CD14-positive monocyte (primary cell): Measurements from ENCODE around the gene MAP3K9. TPM values are rescaled to one million over a fixed set of nuclear protein-coding genes. Genes with fewer than 3 reads are reported as not detected.

Source experiments
- DNase-seq, 3 donors: peaks; one replicate each; pipeline ENCODE4 v3.0.0-alpha.2; 2011 to 2022
- H2AFZ ChIP-seq: 2 replicates; pipeline ENCODE4 v1.6.0; 2012; ENCODE audit warnings: mild to moderate bottlenecking, low read depth, low read length, inconsistent platforms; ENCODE audit not compliant: insufficient read depth, poor library complexity, severe bottlenecking
- H3K27ac ChIP-seq, 2 donors: 1 replicate in 1 of 2; 2 replicates in 1 of 2; pipeline ENCODE4 v1.5.1; 2012 to 2013; ENCODE audit warnings: low read length in 2 of 2, control low read depth in 1 of 2, inconsistent platforms in 1 of 2, low read depth in 1 of 2, mild to moderate bottlenecking in 1 of 2
- H3K27me3 ChIP-seq, 2 donors: one replicate each; pipeline versions ENCODE4 v1.6.0 to v1.6.1; 2011 to 2013; ENCODE audit warnings: low read length in 2 of 2; ENCODE audit not compliant: control insufficient read depth in 2 of 2, insufficient read depth in 2 of 2
- H3K36me3 ChIP-seq, 2 donors: replicated peaks in 1 of 2; 1 replicate in 1 of 2; 2 replicates in 1 of 2; pipeline versions ENCODE4 v1.5.1 to v1.6.1; 2012 to 2013; ENCODE audit warnings: low read length in 2 of 2, control low read depth in 1 of 2, inconsistent platforms in 1 of 2, mild to moderate bottlenecking in 1 of 2; ENCODE audit not compliant: insufficient read depth in 2 of 2, control insufficient read depth in 1 of 2
- H3K4me1 ChIP-seq, 2 donors: 1 replicate in 1 of 2; 2 replicates in 1 of 2; pipeline versions ENCODE4 v1.5.1 to v1.6.1; 2012 to 2013; ENCODE audit warnings: low read length in 2 of 2, control low read depth in 1 of 2, inconsistent platforms in 1 of 2, mild to moderate bottlenecking in 1 of 2, moderate library complexity in 1 of 2; ENCODE audit not compliant: insufficient read depth in 2 of 2, control insufficient read depth in 1 of 2
- H3K4me2 ChIP-seq: replicated peaks from 2 replicates; pipeline ENCODE3; 2012; ENCODE audit warnings: low read length, moderate library complexity, mild to moderate bottlenecking; ENCODE audit not compliant: poor library complexity, severe bottlenecking; ENCODE audit errors: extremely low read depth
- H3K4me3 ChIP-seq, 3 experiments: fragments of 200-600 bp in 1 of 3; sonication (generic) in 1 of 3; replicated peaks in 1 of 3; 1 replicate in 2 of 3; 2 replicates in 1 of 3; pipeline ENCODE4 v1.5.1; 2011 to 2013; ENCODE audit warnings: low read length in 3 of 3, mild to moderate bottlenecking in 3 of 3, control low read depth in 2 of 3, low read depth in 2 of 3, inconsistent platforms in 1 of 3, moderate library complexity in 1 of 3
- H3K79me2 ChIP-seq: 2 replicates; pipeline ENCODE4 v1.6.0; 2012; ENCODE audit warnings: mild to moderate bottlenecking, control low read depth, inconsistent platforms, low read length, moderate library complexity; ENCODE audit not compliant: insufficient read depth
- H3K9ac ChIP-seq: 2 replicates; pipeline ENCODE4 v1.6.0; 2017; ENCODE audit warnings: low read length, mild to moderate bottlenecking; ENCODE audit not compliant: insufficient read depth, poor library complexity, severe bottlenecking
- H3K9me3 ChIP-seq, 2 donors: replicated peaks in 1 of 2; 1 replicate in 1 of 2; 2 replicates in 1 of 2; pipeline versions ENCODE4 v1.5.1 to v1.6.1; 2012 to 2013; ENCODE audit warnings: low read length in 2 of 2, control low read depth in 1 of 2; ENCODE audit not compliant: control insufficient read depth in 1 of 2, insufficient read depth in 1 of 2
- H4K20me1 ChIP-seq: 2 replicates; pipeline ENCODE4 v1.6.0; 2012; ENCODE audit warnings: mild to moderate bottlenecking, low read length, control low read depth, moderate library complexity; ENCODE audit not compliant: insufficient read depth
- H3K27ac Mint-ChIP-seq, 7 donors: one replicate each; pipeline ENCODE4 v1.8.0; 2020; ENCODE audit warnings: mild to moderate bottlenecking in 7 of 7, mixed read lengths in 7 of 7, moderate library complexity in 6 of 7, inconsistent platforms in 2 of 7
- H3K27me3 Mint-ChIP-seq, 3 donors: one replicate each; pipeline ENCODE4 v1.8.0; 2021 to 2022; ENCODE audit warnings: low read depth in 3 of 3, mild to moderate bottlenecking in 3 of 3, mixed read lengths in 3 of 3, moderate library complexity in 3 of 3, inconsistent platforms in 1 of 3
- H3K36me3 Mint-ChIP-seq, 2 donors: one replicate each; pipeline ENCODE4 v1.8.0; 2020; ENCODE audit warnings: mixed read lengths in 2 of 2, inconsistent platforms in 1 of 2, mild to moderate bottlenecking in 1 of 2
- H3K4me1 Mint-ChIP-seq: one replicate; pipeline ENCODE4 v1.8.0; 2020; ENCODE audit warnings: mild to moderate bottlenecking, mixed read lengths
- H3K4me3 Mint-ChIP-seq, 2 donors: one replicate each; pipeline ENCODE4 v1.8.0; 2020; ENCODE audit warnings: mild to moderate bottlenecking in 2 of 2, mixed read lengths in 2 of 2, moderate library complexity in 1 of 2
- H3K9me3 Mint-ChIP-seq, 7 donors: one replicate each; pipeline ENCODE4 v1.8.0; 2020 to 2022; ENCODE audit warnings: mixed read lengths in 7 of 7, mild to moderate bottlenecking in 6 of 7, moderate library complexity in 6 of 7, inconsistent platforms in 2 of 7
- CTCF ChIP-seq: fragments of 200-600 bp; IDR thresholded peaks from one replicate; pipeline ENCODE4 v1.8.0; 2022; ENCODE audit warnings: antibody characterized with exemption, mild to moderate bottlenecking
- WGBS: methylation state at CpG from one replicate; pipeline ENCODE4 v1.1.5; 2013; ENCODE audit warnings: missing lambda C conversion rate; ENCODE audit not compliant: insufficient coverage; 5-methylcytosine and 5-hydroxymethylcytosine counted together
- intact Hi-C, 2 donors: fragments of 100-400 bp; cut with micrococcal nuclease; formaldehyde crosslinking; loops; one replicate each; pipeline versions ENCODE4 v1.15.0 to v1.15.1; 2023
- polyA plus RNA-seq, 3 donors: library from polyadenylated mRNA; depleted of rRNA in 1 of 3; unstranded in 2 of 3; stranded (reverse) in 1 of 3; fragments of 300-500 nt in 2 of 3; fragments of >200 nt in 1 of 3; fragmentation: Illumina TruSeq in 2 of 3; gene quantifications; 1 replicate in 2 of 3; 2 replicates in 1 of 3; pipeline ENCODE4 v1.2.3, GENCODE V29; 2012 to 2021

MAP3K9 gene
- polyA plus RNA-seq, 3 donors: 0.01 TPM; not detected in 2

DNA sequence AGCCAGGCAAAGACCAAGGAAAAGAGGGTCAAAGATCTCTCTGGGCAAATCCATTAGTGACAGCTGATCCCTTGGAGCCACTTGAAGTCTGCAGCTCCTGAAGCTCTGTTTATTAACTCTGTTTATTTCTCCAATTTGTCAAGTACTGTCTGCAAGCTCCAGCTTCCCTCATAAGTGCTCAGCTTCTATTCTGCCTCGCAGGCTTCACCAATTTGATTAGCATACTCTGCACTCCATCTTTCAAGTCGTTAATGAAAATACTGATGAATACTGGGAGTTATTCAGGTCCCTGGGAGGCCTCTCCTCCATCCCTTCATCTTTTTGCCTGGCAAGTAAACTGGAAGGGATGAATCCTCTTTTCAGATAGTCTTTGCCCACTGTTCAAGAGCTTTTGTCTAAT lies 113.3 kb downstream of the MAP3K9 start:
- H3K79me2 ChIP-seq: no peaks in the 10 kb centered on the region
- H3K4me3 ChIP-seq: no peak overlapping the region
- H3K9ac ChIP-seq: no peak overlapping the region
- peaks cover 56% of the 10 kb centered on the region for H3K4me1 Mint-ChIP-seq
- DNase-seq: no peak
- peaks cover 0 to 1% (median 0%) of the 10 kb centered on the region in 7 donors for H3K9me3 Mint-ChIP-seq
- H3K9me3 ChIP-seq: no peaks in the 10 kb centered on the region
- peaks cover 57 to 66% of the 10 kb centered on the region in 2 donors for H3K4me1 ChIP-seq
- peaks cover 0 to 7% of the 10 kb centered on the region in 2 donors for H3K36me3 Mint-ChIP-seq
- H2AFZ ChIP-seq: peak overlapping the region; percentile 36
- no peak overlapping the region for H3K4me3 Mint-ChIP-seq
- peaks cover 0 to 3% (median 0%) of the 10 kb centered on the region in 3 donors for H3K27me3 Mint-ChIP-seq
- WGBS: no CpG with 5 or more reads among the region's 2 CpGs
- no peaks in the 10 kb centered on the region for H3K36me3 ChIP-seq
- H3K4me2 ChIP-seq: no peak overlapping the region
- no peaks in the 10 kb centered on the region for H3K27me3 ChIP-seq
- no peak overlapping the region for H3K27ac Mint-ChIP-seq
- no peak overlapping the region for H3K27ac ChIP-seq
- no peaks in the 10 kb centered on the region for H4K20me1 ChIP-seq
- no peak for TF ChIP-seq CTCF
- intact Hi-C loops: no loop called here

DNA sequence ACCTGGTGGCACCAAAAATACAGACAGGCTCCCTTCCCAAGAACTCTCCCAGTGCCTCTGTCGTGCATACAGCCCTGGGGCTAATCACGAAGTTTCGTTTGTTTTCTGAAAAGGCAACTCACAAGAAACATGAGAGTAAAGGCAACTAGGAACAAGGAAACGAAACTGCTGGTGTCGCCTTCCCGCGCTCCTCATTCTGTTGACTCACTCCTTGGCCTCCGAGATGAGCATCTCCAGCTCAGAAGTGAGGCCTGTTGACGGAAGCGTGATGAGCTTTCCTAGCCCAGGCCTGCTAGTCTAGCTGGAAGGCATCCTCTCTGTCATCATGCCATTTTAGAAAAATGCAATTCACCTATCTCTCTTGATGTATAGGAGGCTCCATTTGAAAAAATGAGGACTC lies 117.1 kb downstream of the MAP3K9 start:
- WGBS: 13% methylated on average over 10 of the region's 10 CpGs
- H3K4me1 ChIP-seq: peaks cover 20 to 28% of the 10 kb centered on the region in 2 donors
- H3K9me3 ChIP-seq: no peaks in the 10 kb centered on the region
- H3K79me2 ChIP-seq: no peaks in the 10 kb centered on the region
- H3K4me2 ChIP-seq: peak overlapping the region; percentile 34
- no peak overlapping the region for H3K4me3 ChIP-seq
- H3K27me3 ChIP-seq: no peaks in the 10 kb centered on the region
- H4K20me1 ChIP-seq: no peaks in the 10 kb centered on the region
- H3K36me3 ChIP-seq: no peaks in the 10 kb centered on the region
- Mint-ChIP-seq H3K36me3 (peaks cover 0 to 7% of the 10 kb centered on the region in 2 donors), H3K9me3 (no peaks in the 10 kb centered on the region), H3K27ac (peak overlapping the region; percentile 81 to 91 (median 88)), H3K4me1 (peaks cover 20% of the 10 kb centered on the region), H3K4me3 (peak overlapping the region in 1 of 2 donors; percentile 65), H3K27me3 (peaks cover 0 to 2% (median 0%) of the 10 kb centered on the region in 3 donors)
- intact Hi-C loops: loop anchor here in 1 of 2 donors (5.0 kb wide), 1 partner anchor 50 kb away; the partner anchor contains the start of gene TTC9
- DNase-seq: peak; percentile 83 to 91 (median 90)
- H3K9ac ChIP-seq: no peak overlapping the region
- H2AFZ ChIP-seq: peak overlapping the region; percentile 76
- no peak for TF ChIP-seq CTCF
- H3K27ac ChIP-seq: peak overlapping the region; percentile 81 to 90
